MM.1S (cell line): Measurements from ENCODE around the gene SQOR.

ENCODE experiments used
- EZH2 ChIP-seq: fragments of 300-600 bp; sonication (generic); optimal IDR thresholded peaks from 2 replicates; pipeline ENCODE3; 2017; ENCODE audit warnings: low read depth, mild to moderate bottlenecking, antibody characterized with exemption, low read length, mixed read lengths
- TF ChIP-seq, protein P1 (sequence below): fragments of 300-600 bp; sonication (generic); IDR thresholded peaks from 2 replicates; pipeline ENCODE4 v1.5.1; 2016; ENCODE audit warnings: antibody characterized with exemption, low read length, mixed read lengths

DNA sequence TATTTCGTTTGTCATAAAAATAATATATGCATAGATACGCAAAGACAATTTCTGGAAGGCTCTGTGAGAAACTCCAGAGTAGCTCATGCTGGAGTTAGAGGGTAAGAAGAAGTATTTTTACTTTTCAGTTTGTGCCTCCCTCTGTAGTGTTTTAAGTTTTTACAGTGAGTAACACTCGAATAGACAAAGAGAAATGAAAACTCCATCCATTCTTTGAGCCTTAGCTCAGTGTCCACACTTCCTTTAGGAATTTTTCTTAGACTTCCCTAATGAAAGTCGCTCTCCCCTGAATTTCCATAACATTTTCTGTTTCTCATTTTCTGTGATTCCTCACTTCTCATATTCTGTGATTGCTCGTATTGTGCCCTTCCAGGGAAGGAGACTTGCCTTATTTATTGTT is 45.6 kb upstream of the SQOR start:
- TF ChIP-seq, protein P1, sequence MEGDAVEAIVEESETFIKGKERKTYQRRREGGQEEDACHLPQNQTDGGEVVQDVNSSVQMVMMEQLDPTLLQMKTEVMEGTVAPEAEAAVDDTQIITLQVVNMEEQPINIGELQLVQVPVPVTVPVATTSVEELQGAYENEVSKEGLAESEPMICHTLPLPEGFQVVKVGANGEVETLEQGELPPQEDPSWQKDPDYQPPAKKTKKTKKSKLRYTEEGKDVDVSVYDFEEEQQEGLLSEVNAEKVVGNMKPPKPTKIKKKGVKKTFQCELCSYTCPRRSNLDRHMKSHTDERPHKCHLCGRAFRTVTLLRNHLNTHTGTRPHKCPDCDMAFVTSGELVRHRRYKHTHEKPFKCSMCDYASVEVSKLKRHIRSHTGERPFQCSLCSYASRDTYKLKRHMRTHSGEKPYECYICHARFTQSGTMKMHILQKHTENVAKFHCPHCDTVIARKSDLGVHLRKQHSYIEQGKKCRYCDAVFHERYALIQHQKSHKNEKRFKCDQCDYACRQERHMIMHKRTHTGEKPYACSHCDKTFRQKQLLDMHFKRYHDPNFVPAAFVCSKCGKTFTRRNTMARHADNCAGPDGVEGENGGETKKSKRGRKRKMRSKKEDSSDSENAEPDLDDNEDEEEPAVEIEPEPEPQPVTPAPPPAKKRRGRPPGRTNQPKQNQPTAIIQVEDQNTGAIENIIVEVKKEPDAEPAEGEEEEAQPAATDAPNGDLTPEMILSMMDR: no peak
- no peak for TF ChIP-seq EZH2
